ENCODE results near the gene IGFLR1. TPM values are rescaled to one million over a fixed set of nuclear protein-coding genes. Genes with fewer than 3 reads are reported as not detected.

The IGFLR1 gene
- total and polyA plus RNA-seq, 2 of the 8 experiments (the other 6 are each of a cell fraction or from before 2014, with no cell fraction given): 8.4 to 28.9 TPM

GRCh38 chr19:35732540-35733179 is 9.6 kb downstream of the IGFLR1 start:
- no peak overlapping the region for H2BK15ac ChIP-seq (ENCODE audit: low read length)
- no peaks in the 10 kb centered on the region for H3K79me1 ChIP-seq (ENCODE audit: low read depth, low read length)
- H3K27me3 ChIP-seq (replicated peaks in 1 of 4; ENCODE audit: control insufficient read depth in 3 of 4, extremely low read depth in 1 of 4, insufficient read depth in 3 of 4, low read length in 3 of 4): no peaks in the 10 kb centered on the region
- H2BK5ac ChIP-seq (ENCODE audit: low read depth, low read length): no peak overlapping the region
- no peak overlapping the region for H3K4ac ChIP-seq (replicated peaks; ENCODE audit: insufficient read length, low read depth, low read length)
- CTCF ChIA-PET (ENCODE audit: partially characterized antibody): interaction anchor here (0.9 kb wide), 1 partner anchor 9 kb away, joined by 3 read pairs; the partner anchor contains the start of gene IGFLR1
- H3K4me2 ChIP-seq (ENCODE audit: insufficient read depth in 1 of 2, low read depth in 2 of 2, low read length in 2 of 2): no peak overlapping the region
- POLR2A ChIA-PET (ENCODE audit: partially characterized antibody): interaction anchor here (1.2 to 3.4 kb wide), 3 partner anchors 7 to 13 kb away, joined by 5 to 14 read pairs (median 5); partner anchors contain the start of genes PSENEN and U2AF1L4
- no peak overlapping the region for H3K9ac ChIP-seq (replicated peaks in 1 of 4; ENCODE audit: extremely low read depth in 1 of 4, low read depth in 3 of 4, low read length in 3 of 4)
- H3K56ac ChIP-seq (replicated peaks; ENCODE audit: insufficient read length, low read depth, low read length): no peak overlapping the region
- H4K91ac ChIP-seq (replicated peaks; ENCODE audit: insufficient read length, low read length): no peak overlapping the region
- peaks cover 20 to 61% (median 55%) of the 10 kb centered on the region in 4 experiments for H3K36me3 ChIP-seq (ENCODE audit: control insufficient read depth in 2 of 4, insufficient read depth in 4 of 4, low read length in 3 of 4)
- H2AFZ ChIP-seq (ENCODE audit: low read length): no peak overlapping the region
- H3K4me1 ChIP-seq (replicated peaks in 1 of 4; ENCODE audit: control insufficient read depth in 3 of 4, insufficient read depth in 4 of 4, low read length in 3 of 4): no peaks in the 10 kb centered on the region
- H4K5ac ChIP-seq (ENCODE audit: insufficient read length, low read depth, low read length): no peak overlapping the region
- H2BK120ac ChIP-seq (replicated peaks; ENCODE audit: low read depth, low read length): no peak overlapping the region
- H3K23me2 ChIP-seq (ENCODE audit: low read depth, low read length): no peaks in the 10 kb centered on the region
- no peaks in the 10 kb centered on the region for H3K9me3 ChIP-seq (ENCODE audit: insufficient read depth in 2 of 2, low read depth in 1 of 2, low read length in 1 of 2)
- 95% methylated on average over 13 of the region's 25 CpGs; no CpG with 5 or more reads in 1 of the 2 experiments for WGBS, 2 experiments (ENCODE audit: extremely low coverage in 1 of 2, insufficient coverage in 1 of 2, insufficient read length in 1 of 2, insufficient replicate concordance in 2 of 2, low coverage in 1 of 2, low lambda C conversion rate in 2 of 2, missing lambda C conversion rate in 1 of 2)
- DNase-seq (ENCODE audit: low read depth in 1 of 2, low spot score in 2 of 2): no peak
- no peak overlapping the region for H3K4me3 ChIP-seq (ENCODE audit: extremely low read depth in 1 of 4, insufficient read depth in 2 of 4, low read depth in 3 of 4, low read length in 4 of 4)
- no peak overlapping the region for H2BK12ac ChIP-seq (ENCODE audit: low read depth, low read length)
- no peak overlapping the region for H3K18ac ChIP-seq (ENCODE audit: extremely low read depth, low read length)
- H4K20me1 ChIP-seq (replicated peaks in 1 of 2; ENCODE audit: control insufficient read depth in 1 of 2, insufficient read depth in 2 of 2, low read length in 2 of 2): peaks cover 12 to 18% of the 10 kb centered on the region in 2 experiments
- H4K8ac ChIP-seq (ENCODE audit: extremely low read depth, insufficient read depth, low read length): no peak overlapping the region; the same call in 1 of the 2 replicates
- H3K79me2 ChIP-seq (ENCODE audit: control insufficient read depth in 1 of 2, insufficient read depth in 2 of 2, low read length in 2 of 2): no peaks in the 10 kb centered on the region
- no peak overlapping the region for H3K23ac ChIP-seq (ENCODE audit: insufficient read length)
- no peak overlapping the region for H2AK5ac ChIP-seq (ENCODE audit: low read depth, low read length)
- H3K27ac ChIP-seq (ENCODE audit: low read depth, low read length): no peak overlapping the region
- no peak overlapping the region for H2BK20ac ChIP-seq (ENCODE audit: low read length)
- no peak for FAIRE-seq
- no peak overlapping the region for H3K14ac ChIP-seq (ENCODE audit: insufficient read length)
- TF ChIP-seq BACH1 (IDR thresholded peaks at IDR 0.05; ENCODE audit: low read length): no peak
- TF ChIP-seq HDAC2 (IDR thresholded peaks at IDR 0.05; ENCODE audit: borderline replicate concordance in 1 of 2, low read depth in 2 of 2, low read length in 2 of 2): no peak
- no peak for TF ChIP-seq RNF2 (IDR thresholded peaks at IDR 0.05; ENCODE audit: borderline replicate concordance, low read depth, low read length, missing control alignments, poor library complexity, severe bottlenecking)
- no peak for TF ChIP-seq HDAC6 (IDR thresholded peaks at IDR 0.05; ENCODE audit: low read depth, low read length)
- TF ChIP-seq GABPA (IDR thresholded peaks at IDR 0.05; ENCODE audit: borderline replicate concordance, insufficient read depth, low read length): no peak
- TF ChIP-seq SP4 (IDR thresholded peaks at IDR 0.05; ENCODE audit: low read length): no peak
- no peak for TF ChIP-seq USF2 (IDR thresholded peaks at IDR 0.05; ENCODE audit: low read length)
- TF ChIP-seq PHF8 (conservative IDR thresholded peaks at IDR 0.05; ENCODE audit: low read depth, low read length): no peak
- no peak for TF ChIP-seq POU5F1 (IDR thresholded peaks at IDR 0.05; ENCODE audit: low read depth, low read length)
- TF ChIP-seq CBX8 (IDR thresholded peaks at IDR 0.05; ENCODE audit: borderline replicate concordance, low read depth, low read length): no peak
- TF ChIP-seq SIN3A (conservative IDR thresholded peaks at IDR 0.05 in 1 of 2, IDR thresholded peaks at IDR 0.05 in 1 of 2; ENCODE audit: low read depth in 1 of 2, low read length in 2 of 2): no peak

Measured in H1 (cell line).